ENCODE results near the gene GLIPR1L2.
A peak's percentile ranks its signal among the peaks of the same experiment; 100 is the strongest.

Gene GLIPR1L2

GRCh38 chr12:75361408-75361807 lies 29.5 kb upstream of the GLIPR1L2 start:
- no peak for TF ChIP-seq EZH2phosphoT487 (IDR thresholded peaks at IDR 0.05; ENCODE audit: low read depth)
- TF ChIP-seq, protein P1, sequence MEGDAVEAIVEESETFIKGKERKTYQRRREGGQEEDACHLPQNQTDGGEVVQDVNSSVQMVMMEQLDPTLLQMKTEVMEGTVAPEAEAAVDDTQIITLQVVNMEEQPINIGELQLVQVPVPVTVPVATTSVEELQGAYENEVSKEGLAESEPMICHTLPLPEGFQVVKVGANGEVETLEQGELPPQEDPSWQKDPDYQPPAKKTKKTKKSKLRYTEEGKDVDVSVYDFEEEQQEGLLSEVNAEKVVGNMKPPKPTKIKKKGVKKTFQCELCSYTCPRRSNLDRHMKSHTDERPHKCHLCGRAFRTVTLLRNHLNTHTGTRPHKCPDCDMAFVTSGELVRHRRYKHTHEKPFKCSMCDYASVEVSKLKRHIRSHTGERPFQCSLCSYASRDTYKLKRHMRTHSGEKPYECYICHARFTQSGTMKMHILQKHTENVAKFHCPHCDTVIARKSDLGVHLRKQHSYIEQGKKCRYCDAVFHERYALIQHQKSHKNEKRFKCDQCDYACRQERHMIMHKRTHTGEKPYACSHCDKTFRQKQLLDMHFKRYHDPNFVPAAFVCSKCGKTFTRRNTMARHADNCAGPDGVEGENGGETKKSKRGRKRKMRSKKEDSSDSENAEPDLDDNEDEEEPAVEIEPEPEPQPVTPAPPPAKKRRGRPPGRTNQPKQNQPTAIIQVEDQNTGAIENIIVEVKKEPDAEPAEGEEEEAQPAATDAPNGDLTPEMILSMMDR (IDR thresholded peaks at IDR 0.05; ENCODE audit: low read depth, low read length), result no peak
- Histone ChIP-seq H3K4me3 (ENCODE audit: low read length) (no peak overlapping the region), H3K9ac (ENCODE audit: low read length) (no peak overlapping the region), H2AFZ (ENCODE audit: low read depth, low read length) (no peak overlapping the region), H3K27me3 (ENCODE audit: low read depth, low read length) (no peaks in the 10 kb centered on the region), H3K27ac (ENCODE audit: low read length) (no peak overlapping the region), H3K4me2 (ENCODE audit: low read length) (no peak overlapping the region), H4K20me1 (ENCODE audit: insufficient read depth, low read length) (no peaks in the 10 kb centered on the region), H3K9me3 (ENCODE audit: insufficient read depth, low read length) (peaks cover 2% of the 10 kb centered on the region; the same call in 1 of the 2 replicates), H3K36me3 (replicated peaks; ENCODE audit: low read depth, low read length) (no peaks in the 10 kb centered on the region), H3K79me2 (ENCODE audit: low read length) (no peaks in the 10 kb centered on the region), H3K4me1 (ENCODE audit: low read length) (no peaks in the 10 kb centered on the region)

- Histone ChIP-seq H3K9ac (ENCODE audit: low read length) (no peak overlapping the region), H3K4me3 (ENCODE audit: low read length) (no peak overlapping the region), H3K27ac (ENCODE audit: low read length) (no peak overlapping the region), H3K36me3 (replicated peaks; ENCODE audit: low read depth, low read length) (no peaks in the 10 kb centered on the region), H3K27me3 (ENCODE audit: low read depth, low read length) (no peaks in the 10 kb centered on the region), H3K79me2 (ENCODE audit: low read length) (no peaks in the 10 kb centered on the region), H3K4me1 (ENCODE audit: low read length) (peaks cover 4% of the 10 kb centered on the region; the same call in 1 of the 2 replicates), H3K4me2 (ENCODE audit: low read length) (no peak overlapping the region), H3K9me3 (ENCODE audit: insufficient read depth, low read length) (peaks cover 2% of the 10 kb centered on the region; the same call in 1 of the 2 replicates), H2AFZ (ENCODE audit: low read depth, low read length) (no peak overlapping the region), H4K20me1 (ENCODE audit: insufficient read depth, low read length) (no peaks in the 10 kb centered on the region)
- no peak for TF ChIP-seq EZH2phosphoT487 (IDR thresholded peaks at IDR 0.05; ENCODE audit: low read depth)
- TF ChIP-seq, protein P1 (IDR thresholded peaks at IDR 0.05; ENCODE audit: low read depth, low read length), result no peak
Measured at GRCh38 chr12:75364919-75365318, 26.0 kb upstream of the GLIPR1L2 start.

- Histone ChIP-seq H3K27ac (ENCODE audit: low read length) (no peak overlapping the region), H2AFZ (ENCODE audit: low read depth, low read length) (no peak overlapping the region), H3K27me3 (ENCODE audit: low read depth, low read length) (no peaks in the 10 kb centered on the region), H3K79me2 (ENCODE audit: low read length) (no peaks in the 10 kb centered on the region), H3K36me3 (replicated peaks; ENCODE audit: low read depth, low read length) (no peaks in the 10 kb centered on the region), H4K20me1 (ENCODE audit: insufficient read depth, low read length) (no peaks in the 10 kb centered on the region), H3K9me3 (ENCODE audit: insufficient read depth, low read length) (no peaks in the 10 kb centered on the region), H3K4me2 (ENCODE audit: low read length) (0 out of 2 replicates have a peak overlapping the region, but pooled peaks have one; percentile 10), H3K4me1 (ENCODE audit: low read length) (peaks cover 4% of the 10 kb centered on the region; the same call in 1 of the 2 replicates), H3K9ac (ENCODE audit: low read length) (no peak overlapping the region), H3K4me3 (ENCODE audit: low read length) (no peak overlapping the region)
- no peak for TF ChIP-seq EZH2phosphoT487 (IDR thresholded peaks at IDR 0.05; ENCODE audit: low read depth)
- TF ChIP-seq, protein P1 (IDR thresholded peaks at IDR 0.05; ENCODE audit: low read depth, low read length), result no peak
Measured at GRCh38 chr12:75366629-75367028, 24.3 kb upstream of the GLIPR1L2 start.

- H3K27ac ChIP-seq (ENCODE audit: low read length), result no peak overlapping the region
- no peak for TF ChIP-seq EZH2phosphoT487 (IDR thresholded peaks at IDR 0.05; ENCODE audit: low read depth)
- TF ChIP-seq, protein P1 (IDR thresholded peaks at IDR 0.05; ENCODE audit: low read depth, low read length), result no peak
- no peaks in the 10 kb centered on the region for H4K20me1 ChIP-seq (ENCODE audit: insufficient read depth, low read length)
- no peak overlapping the region for H3K9ac ChIP-seq (ENCODE audit: low read length)
- H2AFZ ChIP-seq (ENCODE audit: low read depth, low read length), result no peak overlapping the region
- no peak overlapping the region for H3K4me2 ChIP-seq (ENCODE audit: low read length)
- H3K79me2 ChIP-seq (ENCODE audit: low read length), result no peaks in the 10 kb centered on the region
- H3K9me3 ChIP-seq (ENCODE audit: insufficient read depth, low read length), result no peaks in the 10 kb centered on the region
- H3K4me3 ChIP-seq (ENCODE audit: low read length), result no peak overlapping the region
- H3K36me3 ChIP-seq (replicated peaks; ENCODE audit: low read depth, low read length), result no peaks in the 10 kb centered on the region
- H3K4me1 ChIP-seq (ENCODE audit: low read length), result no peaks in the 10 kb centered on the region
- H3K27me3 ChIP-seq (ENCODE audit: low read depth, low read length), result no peaks in the 10 kb centered on the region
Measured at GRCh38 chr12:75374971-75375370, 15.9 kb upstream of the GLIPR1L2 start.
